Ramos (cell line): ENCODE results near the gene STAG2.
"Not testable (repeated sequence)": the region's sequence is repeated elsewhere in the genome, so short reads cannot be mapped to it uniquely, and the experiment has no call there.

Experiments
- in situ Hi-C: fragments of 300-500 bp; cut with MboI; formaldehyde crosslinking; loops from one replicate; pipeline ENCODE4 v1.14.3; 2022; ENCODE audit warnings: low sequenced_read_pairs; ENCODE audit not compliant: unreplicated experiment

STAG2 gene

DNA sequence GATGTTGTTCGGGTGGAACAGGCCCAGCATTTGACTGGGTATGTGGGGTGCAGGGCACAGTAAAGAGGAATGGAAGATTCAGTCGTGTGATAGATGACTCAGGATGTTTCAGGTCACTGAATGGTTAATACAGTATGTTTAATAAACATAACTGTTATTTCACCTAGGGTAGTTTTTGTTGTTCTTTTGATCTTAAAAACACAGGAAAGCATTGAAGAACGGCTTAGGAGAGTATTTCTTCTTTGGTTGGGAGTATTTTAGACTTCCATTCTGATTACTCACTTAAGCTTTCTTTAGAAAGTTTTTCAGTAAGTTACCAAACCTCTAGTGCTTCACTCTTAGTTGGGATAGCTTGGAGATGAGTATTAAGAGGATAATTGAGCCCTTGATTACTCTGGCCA lies 62.3 kb downstream of the STAG2 start:
- in situ Hi-C loops: no loop called here

DNA sequence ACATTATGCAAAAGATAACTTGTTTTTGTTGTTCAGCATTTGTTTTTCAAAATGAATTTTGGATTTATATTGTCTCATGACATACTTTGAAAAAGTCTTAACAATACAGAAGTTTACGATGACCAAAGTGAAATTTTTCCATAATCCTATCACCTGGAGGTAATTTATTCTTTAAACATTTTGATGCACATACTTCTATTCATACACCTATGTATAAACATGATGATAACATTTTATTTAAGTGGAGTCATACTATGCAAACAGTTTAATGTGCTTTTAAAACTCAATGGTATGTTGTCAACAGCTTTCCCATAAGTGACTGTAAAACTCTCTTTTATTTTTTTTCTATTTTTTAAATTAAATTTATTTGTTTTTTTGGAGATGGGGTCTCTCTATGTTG lies 65.0 kb downstream of the STAG2 start:
- in situ Hi-C loops: no loop called here

- in situ Hi-C loops: no loop called here
These were observed 66.7 kb downstream of the STAG2 start for GRCh38 chrX:124028182-124028581.

GRCh38 chrX:124030520-124030919 lies 69.0 kb downstream of the STAG2 start:
- in situ Hi-C loops: no loop called here

DNA sequence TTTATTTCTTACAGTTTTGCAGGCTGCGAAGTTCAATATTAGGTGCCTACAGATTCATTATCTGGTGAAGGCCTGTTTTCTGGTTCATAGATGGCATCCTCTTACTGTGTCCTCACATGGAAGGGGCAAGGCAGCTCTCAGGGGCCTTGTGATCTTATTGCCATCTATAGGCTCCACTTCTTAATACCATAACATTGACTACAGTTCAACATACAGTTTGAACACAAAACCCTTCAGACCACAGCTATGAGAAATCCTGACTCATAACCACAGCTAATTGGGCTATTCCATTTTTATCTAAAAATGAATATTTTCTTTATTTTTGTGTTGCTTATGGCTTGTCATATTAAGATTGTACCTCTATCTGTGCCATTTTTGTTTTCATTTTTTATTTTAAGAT lies 72.3 kb downstream of the STAG2 start:
- in situ Hi-C loops: no loop called here

- in situ Hi-C loops: no loop called here
These were observed 74.2 kb downstream of the STAG2 start for GRCh38 chrX:124035657-124036056.

- in situ Hi-C loops: no loop called here
These were observed 80.5 kb downstream of the STAG2 start for GRCh38 chrX:124042042-124042441.

GRCh38 chrX:124045109-124045508 lies 83.6 kb downstream of the STAG2 start:
- in situ Hi-C loops: no loop called here

DNA sequence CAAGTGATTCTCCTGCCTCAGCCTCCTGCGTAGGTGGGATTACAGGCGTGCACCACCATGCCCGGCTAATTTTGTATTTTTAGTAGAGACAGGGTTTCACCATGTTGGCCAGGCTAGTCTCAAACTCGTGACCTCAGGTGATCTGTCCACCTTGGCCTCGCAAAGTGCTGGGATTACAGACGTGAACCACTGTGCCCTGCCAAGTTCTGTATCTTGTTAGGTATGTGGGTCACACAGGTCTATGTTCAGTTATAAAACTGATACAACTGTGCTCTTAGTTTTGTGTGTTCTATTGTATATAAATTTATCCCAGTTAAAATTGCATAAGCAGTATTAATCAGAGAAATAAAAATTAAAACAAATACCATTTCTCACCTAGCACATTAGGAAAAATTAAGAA lies 122.9 kb downstream of the STAG2 start:
- in situ Hi-C loops: not testable (repeated sequence)

DNA sequence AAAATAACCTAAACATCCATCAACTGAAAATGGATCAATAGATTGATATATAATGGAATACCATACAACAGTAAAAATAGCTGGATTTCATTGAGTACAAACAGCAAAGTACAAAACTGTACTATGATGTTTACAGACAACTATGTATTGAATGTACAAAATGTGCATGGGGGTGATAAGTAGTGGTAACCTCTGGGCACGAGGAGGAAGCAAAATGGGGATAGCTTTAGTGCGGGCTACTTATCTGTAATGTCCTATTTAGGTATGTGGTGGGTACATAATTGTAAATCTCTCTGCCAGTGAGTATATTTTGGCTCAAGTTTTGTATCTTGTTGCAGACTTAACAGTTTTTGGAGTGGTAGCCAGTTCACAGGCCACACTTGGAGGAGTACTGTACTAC lies 123.6 kb downstream of the STAG2 start:
- in situ Hi-C loops: no loop called here

DNA sequence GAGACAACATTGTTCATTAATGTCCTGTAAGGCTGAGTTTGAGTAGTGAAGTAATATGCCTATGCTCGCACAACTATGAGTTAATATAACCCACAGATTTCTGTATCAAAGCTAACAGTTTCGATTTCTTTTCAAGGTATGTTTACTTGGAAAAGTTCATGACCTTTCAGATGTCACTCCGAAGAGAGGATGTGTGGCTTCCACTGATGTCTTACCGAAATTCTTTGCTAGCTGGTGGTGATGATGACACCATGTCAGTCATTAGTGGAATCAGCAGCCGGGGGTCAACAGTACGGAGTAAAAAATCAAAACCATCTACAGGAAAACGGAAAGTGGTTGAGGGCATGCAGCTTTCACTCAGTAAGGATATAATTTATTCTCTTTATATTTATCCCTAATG lies 124.9 kb downstream of the STAG2 start:
- in situ Hi-C loops: no loop called here

GRCh38 chrX:124087000-124087746 lies 125.7 kb downstream of the STAG2 start:
- in situ Hi-C loops: no loop called here

DNA sequence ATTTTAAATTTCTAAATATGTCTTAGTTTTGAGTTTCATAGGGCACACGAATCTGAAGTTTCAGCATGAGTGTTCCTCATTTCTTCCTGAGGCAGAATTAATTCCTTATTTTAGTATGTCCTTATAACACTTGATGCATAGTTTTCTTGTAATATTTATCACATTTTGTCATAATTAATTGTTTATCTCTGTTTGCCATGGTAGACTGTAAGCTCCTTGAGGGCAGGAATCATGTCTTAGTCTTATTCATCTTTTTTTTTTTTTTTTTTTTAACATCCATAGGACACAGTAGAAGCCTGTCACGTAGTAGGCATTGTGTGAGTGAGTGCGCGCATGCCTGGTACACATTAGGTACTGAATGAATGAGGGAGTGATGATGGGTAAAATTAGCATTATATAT lies 131.7 kb downstream of the STAG2 start:
- in situ Hi-C loops: no loop called here

GRCh38 chrX:124097116-124097515 lies 135.6 kb downstream of the STAG2 start:
- in situ Hi-C loops: no loop called here

DNA sequence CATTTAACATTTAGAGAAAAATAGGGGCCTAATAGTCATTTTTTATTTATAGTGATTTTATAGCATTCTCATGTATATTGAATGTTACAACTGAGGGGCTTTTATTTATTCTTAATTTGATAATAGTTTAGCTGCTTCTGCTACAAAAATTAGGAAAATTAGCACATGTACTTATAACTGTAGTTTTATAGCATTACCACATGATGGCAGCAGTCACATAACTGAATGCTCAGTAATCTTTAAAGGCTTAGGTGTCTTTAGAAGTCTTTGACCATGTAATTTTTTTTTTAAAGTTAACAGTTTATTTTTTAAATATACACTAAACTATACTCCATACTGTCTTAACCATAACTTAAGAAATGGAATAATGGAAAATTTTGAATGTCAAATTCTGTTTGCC lies 136.6 kb downstream of the STAG2 start:
- in situ Hi-C loops: no loop called here

- in situ Hi-C loops: no loop called here
These were observed 142.5 kb downstream of the STAG2 start for GRCh38 chrX:124103966-124104365.

GRCh38 chrX:124104512-124104911 lies 143.0 kb downstream of the STAG2 start:
- in situ Hi-C loops: not testable (repeated sequence)

- in situ Hi-C loops: no loop called here
These were observed 152.4 kb downstream of the STAG2 start for GRCh38 chrX:124113621-124114600.

- in situ Hi-C loops: no loop called here
These were observed 155.8 kb downstream of the STAG2 start for GRCh38 chrX:124117325-124117724.

DNA sequence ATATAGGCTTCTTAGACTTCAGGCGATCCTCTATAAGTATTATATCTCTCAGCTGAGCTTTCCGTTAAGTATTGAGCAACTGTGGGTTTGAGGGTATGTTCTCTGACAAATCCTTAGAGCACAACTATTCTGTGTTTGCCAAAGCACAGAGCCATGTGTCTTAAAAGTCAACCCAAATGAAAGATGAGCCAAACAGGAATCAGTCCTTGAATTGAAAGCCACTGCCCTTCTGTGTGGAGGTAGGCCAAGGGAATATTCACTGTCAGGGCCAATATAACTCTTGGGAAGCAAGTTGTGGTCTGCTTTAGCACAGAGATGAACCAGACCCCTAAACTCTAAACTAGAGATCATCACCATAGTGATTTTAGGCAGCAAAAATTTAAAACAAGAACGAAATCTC lies 164.0 kb downstream of the STAG2 start:
- in situ Hi-C loops: no loop called here

GRCh38 chrX:124127496-124127895 lies 166.0 kb downstream of the STAG2 start:
- in situ Hi-C loops: no loop called here
